ENCODE data around the gene ZNHIT2.

DNA sequence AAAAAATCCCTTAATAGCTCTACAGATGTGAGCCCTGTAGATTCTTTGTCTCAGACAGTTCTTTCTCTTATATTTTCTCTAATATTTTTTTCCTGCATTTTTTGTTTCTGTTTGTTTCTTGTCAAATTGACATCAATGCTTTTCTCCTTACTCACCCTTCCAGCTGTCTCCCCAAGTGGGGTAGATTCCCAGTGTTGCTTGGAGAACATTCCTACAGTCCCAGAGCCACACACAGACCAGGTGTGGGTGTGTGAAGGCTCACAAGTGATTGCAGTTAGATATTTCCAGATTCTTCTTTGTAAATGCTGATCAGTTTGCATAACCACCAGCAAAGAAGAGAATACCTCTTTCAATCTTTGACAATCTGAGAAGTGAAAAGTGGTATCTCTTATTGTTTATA is 14.0 kb downstream of the ZNHIT2 start:
- TF ChIP-seq SPI1 (IDR thresholded peaks at IDR 0.05; ENCODE audit: borderline replicate concordance, low read depth) = no peak
- TF ChIP-seq, protein P1, sequence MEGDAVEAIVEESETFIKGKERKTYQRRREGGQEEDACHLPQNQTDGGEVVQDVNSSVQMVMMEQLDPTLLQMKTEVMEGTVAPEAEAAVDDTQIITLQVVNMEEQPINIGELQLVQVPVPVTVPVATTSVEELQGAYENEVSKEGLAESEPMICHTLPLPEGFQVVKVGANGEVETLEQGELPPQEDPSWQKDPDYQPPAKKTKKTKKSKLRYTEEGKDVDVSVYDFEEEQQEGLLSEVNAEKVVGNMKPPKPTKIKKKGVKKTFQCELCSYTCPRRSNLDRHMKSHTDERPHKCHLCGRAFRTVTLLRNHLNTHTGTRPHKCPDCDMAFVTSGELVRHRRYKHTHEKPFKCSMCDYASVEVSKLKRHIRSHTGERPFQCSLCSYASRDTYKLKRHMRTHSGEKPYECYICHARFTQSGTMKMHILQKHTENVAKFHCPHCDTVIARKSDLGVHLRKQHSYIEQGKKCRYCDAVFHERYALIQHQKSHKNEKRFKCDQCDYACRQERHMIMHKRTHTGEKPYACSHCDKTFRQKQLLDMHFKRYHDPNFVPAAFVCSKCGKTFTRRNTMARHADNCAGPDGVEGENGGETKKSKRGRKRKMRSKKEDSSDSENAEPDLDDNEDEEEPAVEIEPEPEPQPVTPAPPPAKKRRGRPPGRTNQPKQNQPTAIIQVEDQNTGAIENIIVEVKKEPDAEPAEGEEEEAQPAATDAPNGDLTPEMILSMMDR (IDR thresholded peaks at IDR 0.05; ENCODE audit: insufficient read depth, low read length) = no peak
- no peak for TF ChIP-seq POLR2AphosphoS5 (IDR thresholded peaks at IDR 0.05; ENCODE audit: low read depth)

Data from HL-60 (cell line).